K562 (cell line): ENCODE measurements around the gene CCDC78. TPM values are rescaled to one million over a fixed set of nuclear protein-coding genes. Genes with fewer than 3 reads are reported as not detected.
A peak's percentile ranks its signal among the peaks of the same experiment; 100 is the strongest.

Experiments
- CTCF ChIP-seq, 3 experiments: IDR thresholded peaks in 2 of 3; conservative IDR thresholded peaks in 1 of 3; 2 replicates each; pipeline ENCODE4 v1.5.1; 2011 to 2012; ENCODE audit warnings: low read length in 3 of 3, mild to moderate bottlenecking in 3 of 3, control low read depth in 2 of 3, improper control_type of control experiment in 1 of 3, inconsistent platforms in 1 of 3, low read depth in 1 of 3, mixed read lengths in 1 of 3, moderate library complexity in 1 of 3; ENCODE audit not compliant: insufficient read depth in 2 of 3
- EGR1 ChIP-seq: fragments of 450-650 bp; conservative IDR thresholded peaks from 2 replicates; pipeline ENCODE4 v1.6.1; 2017; ENCODE audit warnings: mild to moderate bottlenecking
- FIP1L1 ChIP-seq: fragments of 200-400 bp; formaldehyde crosslinking; IDR thresholded peaks from 2 replicates; pipeline ENCODE4 v1.6.1; 2018; ENCODE audit warnings: mild to moderate bottlenecking, low read depth, low read length; ENCODE audit not compliant: poor library complexity, severe bottlenecking
- GABPA ChIP-seq: fragments of 200-800 bp; sonication (Bioruptor generic); conservative IDR thresholded peaks from 2 replicates; pipeline ENCODE4 v1.6.1; 2016; ENCODE audit warnings: low read depth, missing genetic modification characterization, missing compliant biosample characterization
- GTF2A2 ChIP-seq: IDR thresholded peaks from 2 replicates; pipeline ENCODE4 v1.6.1; 2016; ENCODE audit warnings: mild to moderate bottlenecking, missing genetic modification characterization, missing compliant biosample characterization
- KLF10 ChIP-seq: fragments of 250-450 bp; sonication (Bioruptor Pico); IDR thresholded peaks from 2 replicates; pipeline ENCODE4 v1.6.1; 2021; ENCODE audit warnings: matching md5 sums
- KLF16 ChIP-seq: IDR thresholded peaks from 2 replicates; pipeline ENCODE4 v1.6.1; 2016; ENCODE audit warnings: antibody characterized with exemption
- L3MBTL2 ChIP-seq: fragments of 450-650 bp; IDR thresholded peaks from 2 replicates; pipeline ENCODE4 v1.6.1; 2016; ENCODE audit warnings: mild to moderate bottlenecking, moderate library complexity
- LCOR ChIP-seq: sonication (generic); formaldehyde crosslinking; IDR thresholded peaks from 2 replicates; pipeline ENCODE4 v1.8.0; 2022; ENCODE audit warnings: mild to moderate bottlenecking, missing genetic modification reagents
- MAX ChIP-seq: sonication (generic); formaldehyde crosslinking; IDR thresholded peaks from 2 replicates; pipeline ENCODE4 v1.9.0; 2022; ENCODE audit warnings: mild to moderate bottlenecking, missing genetic modification reagents
- MAZ ChIP-seq, 2 experiments: fragments of 450-650 bp in 1 of 2; sonication (generic) in 1 of 2; formaldehyde crosslinking; IDR thresholded peaks in 1 of 2; conservative IDR thresholded peaks in 1 of 2; 2 replicates each; pipeline versions ENCODE4 v1.4.0 to v1.5.0; 2020; ENCODE audit warnings: mild to moderate bottlenecking in 1 of 2, missing genetic modification reagents in 1 of 2
- POLR2G ChIP-seq: fragments of 200-400 bp; formaldehyde crosslinking; IDR thresholded peaks from 2 replicates; pipeline ENCODE4 v1.6.1; 2017; ENCODE audit warnings: low read depth, mild to moderate bottlenecking, antibody characterized with exemption, low read length, moderate library complexity
- RCOR1 ChIP-seq, 2 experiments: IDR thresholded peaks; 2 replicates each; pipeline ENCODE4 v1.6.1; 2012; ENCODE audit warnings: low read depth in 2 of 2, low read length in 2 of 2, borderline replicate concordance in 1 of 2, improper control_type of control experiment in 1 of 2
- SMC3 ChIP-seq: conservative IDR thresholded peaks from 2 replicates; pipeline ENCODE4 v1.6.1; 2011; ENCODE audit warnings: low read depth, low read length, improper control_type of control experiment; ENCODE audit not compliant: insufficient read depth
- STAG1 ChIP-seq: sonication (generic); formaldehyde crosslinking; IDR thresholded peaks from 2 replicates; pipeline ENCODE4 v1.5.0; 2020; ENCODE audit warnings: missing genetic modification reagents, borderline replicate concordance
- ZBTB7A ChIP-seq: IDR thresholded peaks from 2 replicates; pipeline ENCODE4 v1.6.1; 2011; ENCODE audit warnings: low read depth, mild to moderate bottlenecking, low read length, moderate library complexity, borderline replicate concordance; ENCODE audit not compliant: control insufficient read depth
- ZNF140 ChIP-seq: fragments of 250-450 bp; sonication (Bioruptor Pico); IDR thresholded peaks from 2 replicates; pipeline ENCODE4 v1.8.0; 2021; ENCODE audit warnings: moderate library complexity, mild to moderate bottlenecking, inconsistent platforms
- polyA plus RNA-seq, 8 experiments: library from polyadenylated mRNA; depleted of rRNA in 4 of 8; stranded (reverse) in 5 of 8; unstranded in 3 of 8; fragments of >200 nt; fragmentation: Nextera tagmentation in 2 of 8; fragmentation: Illumina TruSeq in 1 of 8; extraction: Ambion mirVana in 2 of 8; extraction: Trizol in 1 of 8; gene quantifications; 2 replicates each; pipeline versions ENCODE4 v1.2.1 to v1.2.3, GENCODE V29; 2011 to 2014; ENCODE audit warnings: inconsistent platforms in 1 of 8, missing spikeins in 1 of 8
- total RNA-seq, 7 experiments: library from RNA; depleted of rRNA in 6 of 7; stranded (reverse); fragments of >200 nt in 6 of 7; fragmentation: Illumina TruSeq in 2 of 7; extraction: Trizol in 2 of 7; gene quantifications; 2 replicates each; pipeline versions ENCODE4 v1.2.1 to v1.2.3, GENCODE V29; 2011 to 2021; ENCODE audit warnings: low replicate concordance in 1 of 7
- TF ChIP-seq, protein P1 (sequence below): sonication (generic); formaldehyde crosslinking; IDR thresholded peaks from 2 replicates; pipeline ENCODE4 v1.8.1; 2023; ENCODE audit warnings: mild to moderate bottlenecking, missing genetic modification reagents

CCDC78 gene
- total and polyA plus RNA-seq, 9 of the 15 experiments (the other 6 are each of a cell fraction or from before 2014, with no cell fraction given), result 0.24 to 17.7 (median 2.9) TPM

DNA sequence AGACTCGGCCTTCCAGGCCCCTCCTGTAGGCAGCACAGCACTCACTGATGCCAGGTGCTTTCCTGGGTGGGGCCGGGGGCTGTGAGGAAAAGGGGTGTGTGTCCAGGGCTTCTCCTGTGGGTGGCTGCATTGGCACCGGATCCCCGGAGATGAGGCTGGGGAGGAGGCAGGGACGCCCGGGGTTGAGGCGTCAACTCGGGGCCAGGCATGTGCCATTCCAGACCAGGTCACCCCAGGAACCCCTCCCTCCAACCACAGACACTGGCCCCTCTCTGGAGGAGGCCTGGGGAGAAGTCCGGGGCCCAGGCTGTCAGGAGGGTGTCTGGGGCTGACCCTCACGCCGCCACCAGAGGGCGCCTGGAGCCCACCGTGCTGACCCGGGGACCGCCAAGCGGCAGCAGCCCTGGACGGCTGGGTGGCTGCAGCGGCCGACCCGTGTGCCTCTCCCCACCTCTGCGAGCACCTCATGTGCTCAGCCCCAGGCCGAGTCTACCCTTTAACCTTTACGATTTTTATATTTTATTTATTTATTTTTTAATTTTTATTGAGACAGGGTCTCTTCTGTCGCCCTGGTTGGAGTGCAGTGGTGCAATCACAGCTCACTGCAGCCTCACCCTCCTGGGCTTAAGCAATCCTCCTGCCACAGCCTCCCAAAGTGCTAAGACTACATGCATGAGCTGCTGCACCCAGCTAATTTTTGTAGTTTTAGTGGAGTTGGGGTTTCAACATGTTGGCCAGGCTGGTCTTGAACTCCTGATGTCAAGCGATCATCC, 14.5 kb downstream of the CCDC78 start (continued):
- peak in 1 of 2 experiments; percentile 73; a peak in 2 of 4 replicates for TF ChIP-seq MAZ (CRISPR knock-in tag; conservative IDR thresholded peaks at IDR 0.05 in 1 of 2, IDR thresholded peaks at IDR 0.05 in 1 of 2)
- TF ChIP-seq RCOR1 (IDR thresholded peaks at IDR 0.05; ENCODE audit: borderline replicate concordance in 1 of 2, low read depth in 2 of 2, low read length in 2 of 2), result peak; percentile 16 to 34; a peak in 1 of 4 replicates
- peak; percentile 9; the same call in 1 of the 2 replicates for TF ChIP-seq POLR2G
- 0 out of 2 replicates have a peak, but pooled peaks have one; percentile 13 for TF ChIP-seq KLF16
- TF ChIP-seq L3MBTL2, result peak; percentile 28; the same call in 1 of the 2 replicates
- TF ChIP-seq, protein P1, sequence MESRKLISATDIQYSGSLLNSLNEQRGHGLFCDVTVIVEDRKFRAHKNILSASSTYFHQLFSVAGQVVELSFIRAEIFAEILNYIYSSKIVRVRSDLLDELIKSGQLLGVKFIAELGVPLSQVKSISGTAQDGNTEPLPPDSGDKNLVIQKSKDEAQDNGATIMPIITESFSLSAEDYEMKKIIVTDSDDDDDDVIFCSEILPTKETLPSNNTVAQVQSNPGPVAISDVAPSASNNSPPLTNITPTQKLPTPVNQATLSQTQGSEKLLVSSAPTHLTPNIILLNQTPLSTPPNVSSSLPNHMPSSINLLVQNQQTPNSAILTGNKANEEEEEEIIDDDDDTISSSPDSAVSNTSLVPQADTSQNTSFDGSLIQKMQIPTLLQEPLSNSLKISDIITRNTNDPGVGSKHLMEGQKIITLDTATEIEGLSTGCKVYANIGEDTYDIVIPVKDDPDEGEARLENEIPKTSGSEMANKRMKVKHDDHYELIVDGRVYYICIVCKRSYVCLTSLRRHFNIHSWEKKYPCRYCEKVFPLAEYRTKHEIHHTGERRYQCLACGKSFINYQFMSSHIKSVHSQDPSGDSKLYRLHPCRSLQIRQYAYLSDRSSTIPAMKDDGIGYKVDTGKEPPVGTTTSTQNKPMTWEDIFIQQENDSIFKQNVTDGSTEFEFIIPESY (CRISPR knock-in tag), result peak; percentile 64
- peak; percentile 49 for TF ChIP-seq FIP1L1
- 0 out of 2 replicates have a peak, but pooled peaks have one; percentile 29 for TF ChIP-seq LCOR (CRISPR knock-in tag)
- TF ChIP-seq GABPA (tag), result no peak
- peak; percentile 86 for TF ChIP-seq ZBTB7A
- TF ChIP-seq STAG1 (CRISPR knock-in tag), result peak; percentile 96
- peak; percentile 88 to 97 (median 96) for TF ChIP-seq CTCF (IDR thresholded peaks at IDR 0.05 in 2 of 3, conservative IDR thresholded peaks at IDR 0.05 in 1 of 3; ENCODE audit: insufficient read depth in 2 of 3, low read depth in 1 of 3, low read length in 3 of 3)
- TF ChIP-seq EGR1, result no peak
- no peak for TF ChIP-seq KLF10
- no peak for TF ChIP-seq GTF2A2 (tag)
- TF ChIP-seq ZNF140 (CRISPR knock-in tag), result no peak
- TF ChIP-seq SMC3, result peak; percentile 95
- TF ChIP-seq MAX (CRISPR knock-in tag), result 0 out of 2 replicates have a peak, but pooled peaks have one; percentile 10
